A549 (cell line): ENCODE data around the gene CHEK2. TPM values are rescaled to one million over a fixed set of nuclear protein-coding genes. Genes with fewer than 3 reads are reported as not detected.

Experiments
- ATAC-seq, 2 experiments: fragments of 200-7000 bp in 1 of 2; fragments of >200 bp in 1 of 2; cut with Nextera tagmentation in 1 of 2; cut with Tn5 transposase in 1 of 2; 3 replicates each; pipeline versions ENCODE4 v1.8.0 to v1.9.1; 2018 to 2020; ENCODE audit warnings: mild to moderate bottlenecking in 1 of 2, moderate library complexity in 1 of 2
- CTCF ChIA-PET: fragments of 300-600 bp; sonication (Branson Sonifier 250); formaldehyde crosslinking; extraction: SDS; loops from one replicate; lab custom pipeline; 2021; ENCODE audit warnings: antibody characterized with exemption, inconsistent platforms; lab: Yijun Ruan, JAX
- POLR2A ChIA-PET: fragments of 350-600 bp; formaldehyde crosslinking; extraction: SDS; loops from one replicate; lab custom pipeline; 2021; ENCODE audit warnings: antibody characterized with exemption, inconsistent platforms; lab: Yijun Ruan, JAX
- DNase-seq, 2 experiments: peaks; one replicate each; pipeline versions ENCODE4 v3.0.0 to v3.0.0-alpha.2; 2011 to 2016; ENCODE audit warnings: low read depth in 1 of 2, low spot score in 1 of 2
- FAIRE-seq: peaks from 2 replicates; lab custom pipeline; 2011; peaks lifted over from hg19 to GRCh38; lab: Jason Lieb, UNC
- H3K27ac ChIP-seq, 2 experiments: fragments of >200 bp; sonication (Bioruptor Twin); formaldehyde crosslinking; 3 replicates each; pipeline ENCODE4 v1.5.1; 2016 to 2017
- H3K4me1 ChIP-seq: fragments of >200 bp; sonication (Bioruptor Twin); formaldehyde crosslinking; 3 replicates; pipeline ENCODE4 v1.6.1; 2016
- H3K4me2 ChIP-seq: fragments of >200 bp; sonication (Bioruptor Twin); formaldehyde crosslinking; 3 replicates; pipeline ENCODE4 v1.6.1; 2016
- H3K4me3 ChIP-seq: fragments of >200 bp; sonication (Bioruptor Twin); formaldehyde crosslinking; 3 replicates; pipeline ENCODE4 v1.5.1; 2016
- H3K9me3 ChIP-seq: fragments of >200 bp; sonication (Bioruptor Twin); formaldehyde crosslinking; 3 replicates; pipeline ENCODE4 v1.6.1; 2016
- BHLHE40 ChIP-seq: IDR thresholded peaks from 2 replicates; pipeline ENCODE4 v1.6.1; 2012; ENCODE audit warnings: low read depth, low read length, inconsistent platforms
- CBX2 ChIP-seq: fragments of 200-600 bp; sonication (generic); IDR thresholded peaks from 2 replicates; pipeline ENCODE4 v1.6.1; 2016; ENCODE audit warnings: low read depth, mild to moderate bottlenecking, borderline replicate concordance
- CBX8 ChIP-seq: fragments of 200-600 bp; sonication (generic); IDR thresholded peaks from 2 replicates; pipeline ENCODE4 v1.6.1; 2016
- CHD4 ChIP-seq: fragments of 200-600 bp; sonication (generic); IDR thresholded peaks from 2 replicates; pipeline ENCODE4 v1.6.1; 2016; ENCODE audit warnings: antibody characterized with exemption, mild to moderate bottlenecking, borderline replicate concordance
- ESRRA ChIP-seq: fragments of 150-350 bp; IDR thresholded peaks from 2 replicates; pipeline ENCODE4 v1.6.1; 2014; ENCODE audit warnings: mild to moderate bottlenecking, low read length, borderline replicate concordance
- FOSL2 ChIP-seq, 2 experiments: fragments of 450-650 bp in 1 of 2; fragments of >200 bp in 1 of 2; sonication (Bioruptor Twin) in 1 of 2; formaldehyde crosslinking; IDR thresholded peaks; 2 replicates each; pipeline versions ENCODE4 v1.5.0 to v1.6.1; 2016 to 2020; ENCODE audit warnings: mild to moderate bottlenecking in 1 of 2, moderate library complexity in 1 of 2
- FOXS1 ChIP-seq: fragments of 250-450 bp; sonication (Bioruptor Pico); IDR thresholded peaks from 2 replicates; pipeline ENCODE4 v1.5.0; 2020; ENCODE audit warnings: mild to moderate bottlenecking, moderate library complexity
- HOXA7 ChIP-seq: fragments of 250-450 bp; sonication (Bioruptor Pico); IDR thresholded peaks from 2 replicates; pipeline ENCODE4 v1.5.0; 2020; ENCODE audit warnings: mild to moderate bottlenecking, moderate library complexity
- HOXB13 ChIP-seq: fragments of 250-450 bp; sonication (Bioruptor Pico); IDR thresholded peaks from 2 replicates; pipeline ENCODE4 v1.5.0; 2020; ENCODE audit warnings: low read depth, mild to moderate bottlenecking, moderate library complexity
- KDM1A ChIP-seq: fragments of 200-600 bp; sonication (generic); IDR thresholded peaks from 2 replicates; pipeline ENCODE4 v1.6.1; 2016; ENCODE audit warnings: low read depth, mild to moderate bottlenecking
- KDM5A ChIP-seq: fragments of 200-600 bp; sonication (generic); IDR thresholded peaks from 2 replicates; pipeline ENCODE4 v1.6.1; 2016; ENCODE audit warnings: antibody characterized with exemption, mild to moderate bottlenecking
- NFE2L2 ChIP-seq: fragments of 150-350 bp; conservative IDR thresholded peaks from 2 replicates; pipeline ENCODE4 v1.6.1; 2014; ENCODE audit warnings: low read length
- NR3C1 ChIP-seq: fragments of >200 bp; sonication (Bioruptor Twin); formaldehyde crosslinking; IDR thresholded peaks from 3 replicates; pipeline ENCODE4 v1.6.1; 2017
- PBX3 ChIP-seq: IDR thresholded peaks from 2 replicates; pipeline ENCODE4 v1.6.1; 2012
- PHF8 ChIP-seq: fragments of 200-600 bp; sonication (generic); IDR thresholded peaks from 2 replicates; pipeline ENCODE4 v1.6.1; 2016; ENCODE audit warnings: low read depth, mild to moderate bottlenecking, antibody characterized with exemption, moderate library complexity, borderline replicate concordance
- POLR2A ChIP-seq: IDR thresholded peaks from 2 replicates; pipeline ENCODE4 v1.6.1; 2012; ENCODE audit warnings: mild to moderate bottlenecking, low read length
- RARB ChIP-seq: fragments of 250-450 bp; sonication (Bioruptor Pico); IDR thresholded peaks from 2 replicates; pipeline ENCODE4 v1.8.0; 2021; ENCODE audit warnings: mild to moderate bottlenecking, moderate library complexity
- REST ChIP-seq: fragments of 200-600 bp; sonication (generic); IDR thresholded peaks from 2 replicates; pipeline ENCODE4 v1.6.1; 2016; ENCODE audit warnings: antibody characterized with exemption, mild to moderate bottlenecking, moderate library complexity
- RNF2 ChIP-seq: fragments of 200-600 bp; sonication (generic); IDR thresholded peaks from 2 replicates; pipeline ENCODE4 v1.6.1; 2016; ENCODE audit warnings: low read depth, mild to moderate bottlenecking, antibody characterized with exemption, moderate library complexity, borderline replicate concordance
- TFCP2L1 ChIP-seq: fragments of 250-450 bp; sonication (Bioruptor Pico); IDR thresholded peaks from 2 replicates; pipeline ENCODE4 v1.5.0; 2021; ENCODE audit warnings: mild to moderate bottlenecking
- ZC3H11A ChIP-seq: fragments of 450-650 bp; IDR thresholded peaks from 2 replicates; pipeline ENCODE4 v1.6.1; 2014; ENCODE audit warnings: antibody characterized with exemption, mild to moderate bottlenecking
- ZSCAN20 ChIP-seq: fragments of 250-450 bp; sonication (Bioruptor Pico); IDR thresholded peaks from 2 replicates; pipeline ENCODE4 v1.8.0; 2022; ENCODE audit warnings: mild to moderate bottlenecking, moderate library complexity
- WGBS: methylation state at CpG from one replicate; pipeline ENCODE4 v1.1.6; 2017; ENCODE audit errors: missing lambda C conversion rate; 5-methylcytosine and 5-hydroxymethylcytosine counted together
- polyA plus RNA-seq, 4 experiments: library from polyadenylated mRNA; depleted of rRNA in 3 of 4; stranded (reverse); fragments of >200 nt; fragmentation: RNase III in 1 of 4; extraction: RNeasy Plus Mini Kit Qiagen cat#74134 plus additional on column Dnase treatment in 1 of 4; gene quantifications; 2 replicates in 3 of 4; 3 replicates in 1 of 4; pipeline ENCODE4 v1.2.3, GENCODE V29; 2011 to 2017
- TF ChIP-seq, protein P1 (sequence below): fragments of 250-450 bp; sonication (Bioruptor Pico); IDR thresholded peaks from 2 replicates; pipeline ENCODE4 v1.5.0; 2020; ENCODE audit warnings: low read depth, mild to moderate bottlenecking, moderate library complexity
- TF ChIP-seq, protein P2 (sequence below): fragments of 250-450 bp; sonication (Bioruptor Pico); IDR thresholded peaks from 2 replicates; pipeline ENCODE4 v1.5.0; 2021; ENCODE audit warnings: mild to moderate bottlenecking, moderate library complexity, borderline replicate concordance

CHEK2 gene
- polyA plus RNA-seq, 2 of the 4 experiments (the other 2 are of a cell fraction) = 13.0 to 26.1 TPM

DNA sequence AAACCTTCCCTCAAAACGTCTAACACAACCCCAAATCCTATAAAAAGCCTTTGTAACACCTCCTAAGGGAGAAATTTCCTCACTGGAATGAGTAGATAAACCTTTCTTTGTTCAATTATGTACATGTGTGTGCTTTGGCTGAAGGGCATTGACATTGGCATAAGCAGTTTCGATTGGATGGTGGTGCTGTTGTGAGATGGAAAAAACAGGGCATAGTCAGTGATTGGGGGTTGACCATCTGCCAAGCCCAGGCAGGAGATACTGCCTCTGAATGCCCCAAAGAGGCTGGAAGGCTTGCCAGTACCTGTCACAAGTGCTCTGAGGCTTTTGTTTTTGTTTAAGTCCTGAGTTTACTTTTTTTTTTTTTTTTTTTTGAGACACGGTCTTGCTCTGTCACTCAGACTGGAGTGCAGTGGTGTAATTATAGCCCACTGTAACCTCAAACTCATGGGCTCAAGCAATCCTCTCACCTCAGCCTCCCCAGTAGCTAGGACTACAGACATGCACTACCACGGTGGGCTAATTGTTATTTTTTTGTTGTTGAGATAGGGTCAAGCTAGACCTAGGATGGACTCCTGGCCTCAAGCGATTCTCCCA is 29.7 kb upstream of the CHEK2 start:
- Histone ChIP-seq H3K9me3 (no peaks in the 10 kb centered on the region), H3K4me3 (no peak overlapping the region), H3K4me1 (no peaks in the 10 kb centered on the region), H3K4me2 (no peak overlapping the region), H3K27ac (no peak overlapping the region)
- DNase-seq (peak in 1 of 2 experiments; percentile 23), FAIRE-seq (no peak), ATAC-seq (no peak)
- TF ChIP-seq, protein P1, sequence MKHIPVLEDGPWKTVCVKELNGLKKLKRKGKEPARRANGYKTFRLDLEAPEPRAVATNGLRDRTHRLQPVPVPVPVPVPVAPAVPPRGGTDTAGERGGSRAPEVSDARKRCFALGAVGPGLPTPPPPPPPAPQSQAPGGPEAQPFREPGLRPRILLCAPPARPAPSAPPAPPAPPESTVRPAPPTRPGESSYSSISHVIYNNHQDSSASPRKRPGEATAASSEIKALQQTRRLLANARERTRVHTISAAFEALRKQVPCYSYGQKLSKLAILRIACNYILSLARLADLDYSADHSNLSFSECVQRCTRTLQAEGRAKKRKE = no peak
- no peak for TF ChIP-seq CHD4
- TF ChIP-seq PBX3 = no peak
- TF ChIP-seq CBX8 = no peak
- TF ChIP-seq PHF8 = no peak
- no peak for TF ChIP-seq NR3C1
- TF ChIP-seq RARB (CRISPR knock-in tag) = no peak
- TF ChIP-seq ESRRA = no peak
- no peak for TF ChIP-seq KDM5A
- TF ChIP-seq HOXB13 (CRISPR knock-in tag) = no peak
- TF ChIP-seq, protein P2, sequence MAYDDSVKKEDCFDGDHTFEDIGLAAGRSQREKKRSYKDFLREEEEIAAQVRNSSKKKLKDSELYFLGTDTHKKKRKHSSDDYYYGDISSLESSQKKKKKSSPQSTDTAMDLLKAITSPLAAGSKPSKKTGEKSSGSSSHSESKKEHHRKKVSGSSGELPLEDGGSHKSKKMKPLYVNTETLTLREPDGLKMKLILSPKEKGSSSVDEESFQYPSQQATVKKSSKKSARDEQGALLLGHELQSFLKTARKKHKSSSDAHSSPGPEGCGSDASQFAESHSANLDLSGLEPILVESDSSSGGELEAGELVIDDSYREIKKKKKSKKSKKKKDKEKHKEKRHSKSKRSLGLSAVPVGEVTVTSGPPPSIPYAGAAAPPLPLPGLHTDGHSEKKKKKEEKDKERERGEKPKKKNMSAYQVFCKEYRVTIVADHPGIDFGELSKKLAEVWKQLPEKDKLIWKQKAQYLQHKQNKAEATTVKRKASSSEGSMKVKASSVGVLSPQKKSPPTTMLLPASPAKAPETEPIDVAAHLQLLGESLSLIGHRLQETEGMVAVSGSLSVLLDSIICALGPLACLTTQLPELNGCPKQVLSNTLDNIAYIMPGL (CRISPR knock-in tag) = no peak
- no peak for TF ChIP-seq RNF2
- no peak for TF ChIP-seq REST
- TF ChIP-seq BHLHE40 = no peak
- no peak for TF ChIP-seq KDM1A
- TF ChIP-seq CBX2 = no peak
- WGBS = 73% methylated on average over 5 of the region's 5 CpGs
- ChIA-PET CTCF (interaction anchor here (0.6 to 3.1 kb wide), 3 partner anchors 16 to 30 kb away, joined by 3 to 17 read pairs (median 3); no protein-coding TSS in a partner anchor), POLR2A (no interaction called here)

- Histone ChIP-seq H3K27ac (no peak overlapping the region), H3K4me1 (no peaks in the 10 kb centered on the region), H3K4me3 (no peak overlapping the region), H3K4me2 (no peak overlapping the region), H3K9me3 (no peaks in the 10 kb centered on the region)
- ATAC-seq (no peak), DNase-seq (no peak), FAIRE-seq (no peak)
- POLR2A ChIA-PET = no interaction called here
- TF ChIP-seq CBX2 = no peak
- no peak for TF ChIP-seq NFE2L2
- no peak for TF ChIP-seq RARB (CRISPR knock-in tag)
- TF ChIP-seq ZC3H11A = no peak
- no peak for TF ChIP-seq FOXS1 (CRISPR knock-in tag)
- no peak for TF ChIP-seq TFCP2L1 (CRISPR knock-in tag)
- TF ChIP-seq FOSL2 (IDR thresholded peaks at IDR 0.05) = no peak
- TF ChIP-seq FOSL2 (CRISPR knock-in tag; IDR thresholded peaks at IDR 0.05) = no peak
- no peak for TF ChIP-seq PBX3
- TF ChIP-seq POLR2A = no peak
- no peak for TF ChIP-seq HOXA7
- no peak for TF ChIP-seq ZSCAN20 (CRISPR knock-in tag)
- CTCF ChIA-PET = interaction anchor here (0.6 to 0.9 kb wide), 2 partner anchors 133 to 169 kb away, joined by 3 read pairs; no protein-coding TSS in a partner anchor
- 86% methylated on average over 13 of the region's 14 CpGs for WGBS
Measured at GRCh38 chr22:28769394-28770085, 27.9 kb upstream of the CHEK2 start.
